Raji (cell line): ENCODE results near the gene PLVAP.

ENCODE experiments used
- POLR2A ChIP-seq: IDR thresholded peaks from 2 replicates; pipeline ENCODE4 v1.6.1; 2011; ENCODE audit warnings: low read depth, low read length, control low read depth; ENCODE audit not compliant: insufficient read depth

PLVAP gene

DNA sequence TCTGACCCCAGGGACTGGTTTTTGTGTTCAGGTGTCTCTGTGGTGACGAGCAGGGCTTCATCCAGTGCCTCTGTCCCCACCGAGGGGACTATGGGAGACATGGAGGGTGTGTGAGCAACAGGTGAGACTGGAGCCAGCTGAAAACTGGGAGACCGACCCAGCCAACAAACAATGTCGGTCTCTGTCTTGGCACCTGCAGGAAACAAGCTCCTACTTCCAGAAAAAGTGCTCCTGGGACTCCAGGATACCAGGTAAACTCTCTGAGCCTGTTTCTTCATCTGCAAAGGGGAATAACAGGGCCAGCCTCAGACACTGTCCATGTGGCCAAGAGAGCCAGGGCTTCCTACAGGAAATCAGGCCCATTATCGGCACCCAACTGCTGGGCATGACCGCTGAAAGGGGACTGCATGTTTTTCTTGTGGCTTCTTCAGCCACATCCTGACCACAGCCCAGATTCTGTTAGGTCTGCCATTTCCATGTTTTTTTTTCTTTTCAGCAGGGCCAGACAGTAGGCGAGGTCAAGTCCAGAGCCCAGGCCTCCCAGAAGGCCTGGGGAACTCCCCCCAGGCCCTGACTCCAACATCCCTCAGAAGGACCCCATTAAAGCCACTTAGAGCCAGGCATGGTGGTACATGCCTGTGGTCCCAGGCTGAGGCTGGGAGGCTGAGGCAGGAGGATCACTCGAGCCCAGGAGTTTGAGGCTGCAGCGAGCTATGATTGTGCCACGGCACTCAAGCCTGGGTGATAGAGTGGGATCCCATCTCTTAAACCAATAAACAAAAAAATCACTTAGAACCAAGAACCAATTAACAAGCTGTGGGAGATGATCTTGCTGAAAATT lies 29.1 kb upstream of the PLVAP start:
- TF ChIP-seq POLR2A, result 0 out of 2 replicates have a peak, but pooled peaks have one; percentile 34

DNA sequence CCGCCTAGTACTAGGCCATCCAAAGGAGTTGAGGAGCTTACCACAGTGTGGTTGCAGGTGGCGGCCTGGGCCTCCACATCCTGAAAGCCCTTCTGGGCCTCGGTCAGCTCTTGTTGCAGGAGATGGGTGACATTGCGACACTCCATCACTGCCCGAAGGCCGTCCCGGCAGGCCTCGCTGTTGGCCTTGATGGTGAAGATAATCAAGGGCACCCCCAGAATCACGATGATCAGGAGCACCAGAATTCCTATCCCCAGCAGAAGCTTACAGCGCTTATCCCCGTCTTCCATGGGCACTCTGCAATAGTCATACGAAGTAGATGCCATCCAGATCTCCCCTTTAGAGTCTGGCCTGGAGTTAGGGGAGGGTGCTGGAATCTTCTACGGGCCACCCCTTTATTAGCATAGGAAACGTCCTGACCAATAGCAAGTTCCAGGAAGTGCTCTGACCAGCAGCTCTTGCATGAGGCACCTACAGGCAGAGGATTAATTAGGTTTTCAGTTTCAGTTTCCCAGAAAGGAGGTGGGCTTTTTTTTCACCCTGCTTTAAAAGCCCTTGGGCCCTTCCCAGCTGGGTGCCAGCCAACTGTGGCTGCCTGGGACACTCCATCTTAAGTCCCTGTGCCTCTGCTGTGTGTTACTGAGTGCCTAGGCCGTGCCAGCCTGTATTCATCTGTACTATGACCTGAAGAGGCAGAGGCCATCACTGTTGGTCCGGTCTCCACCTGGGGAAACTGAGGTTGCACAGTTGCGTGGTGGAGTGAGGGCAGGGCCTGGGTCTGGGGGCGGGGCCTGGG lies 28.3 kb upstream of the PLVAP start, which contains the start of gene BST2:
BST2 (minus strand) TSS at position 381 of the 796 bp plus-strand sequence; CDS start at position 326, 55 bp downstream.
- peak; percentile 65 for TF ChIP-seq POLR2A

DNA sequence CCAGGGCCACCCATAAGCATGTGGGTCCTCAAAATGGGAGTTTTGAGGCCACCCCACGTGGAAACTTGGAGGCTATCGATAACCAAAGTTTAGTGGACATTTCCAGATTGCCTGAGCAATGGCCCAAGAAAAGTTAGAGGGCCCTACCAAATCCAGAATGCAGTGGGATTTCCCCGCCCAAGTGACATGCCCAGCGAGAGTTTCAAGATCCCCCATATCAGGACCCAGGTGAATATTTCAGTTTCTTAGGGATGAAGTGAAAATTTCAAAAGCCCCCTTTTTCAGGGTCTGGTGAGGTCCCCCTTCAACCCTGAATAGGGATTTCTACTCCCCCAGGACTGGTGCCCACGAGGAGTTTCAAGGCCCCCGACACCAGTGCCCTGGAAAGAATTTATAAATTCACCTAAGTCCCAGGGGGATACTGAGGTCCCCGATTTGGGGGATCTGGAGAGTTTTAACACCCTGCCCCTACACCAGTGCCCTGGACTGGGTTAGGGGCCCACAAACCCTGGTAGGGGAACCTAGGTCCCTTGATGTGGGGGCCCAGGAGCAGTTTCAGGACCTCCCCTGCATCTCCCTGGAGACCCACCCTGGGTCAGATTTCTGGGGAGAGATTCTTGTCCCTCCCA lies 27.6 kb upstream of the PLVAP start:
- no peak for TF ChIP-seq POLR2A

DNA sequence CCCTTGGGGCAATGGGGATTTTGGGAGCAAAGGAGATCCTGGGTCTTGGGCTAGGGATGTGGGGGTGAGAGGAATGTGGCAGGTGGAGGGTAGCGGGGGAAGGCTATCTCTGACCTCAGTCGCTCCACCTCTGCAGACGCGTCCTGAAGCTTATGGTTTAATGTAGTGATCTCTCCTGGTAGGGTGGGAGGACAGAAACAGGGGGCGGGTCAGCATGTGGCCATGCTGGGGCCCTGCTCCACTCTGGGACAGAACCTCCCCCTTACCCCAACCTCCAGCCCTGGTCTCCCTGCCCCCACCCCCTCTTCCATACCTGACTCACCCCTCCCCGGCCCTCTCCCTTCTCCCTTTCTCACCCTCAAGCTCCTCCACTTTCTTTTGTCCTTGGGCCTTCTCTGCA lies 26.9 kb upstream of the PLVAP start:
- no peak for TF ChIP-seq POLR2A

DNA sequence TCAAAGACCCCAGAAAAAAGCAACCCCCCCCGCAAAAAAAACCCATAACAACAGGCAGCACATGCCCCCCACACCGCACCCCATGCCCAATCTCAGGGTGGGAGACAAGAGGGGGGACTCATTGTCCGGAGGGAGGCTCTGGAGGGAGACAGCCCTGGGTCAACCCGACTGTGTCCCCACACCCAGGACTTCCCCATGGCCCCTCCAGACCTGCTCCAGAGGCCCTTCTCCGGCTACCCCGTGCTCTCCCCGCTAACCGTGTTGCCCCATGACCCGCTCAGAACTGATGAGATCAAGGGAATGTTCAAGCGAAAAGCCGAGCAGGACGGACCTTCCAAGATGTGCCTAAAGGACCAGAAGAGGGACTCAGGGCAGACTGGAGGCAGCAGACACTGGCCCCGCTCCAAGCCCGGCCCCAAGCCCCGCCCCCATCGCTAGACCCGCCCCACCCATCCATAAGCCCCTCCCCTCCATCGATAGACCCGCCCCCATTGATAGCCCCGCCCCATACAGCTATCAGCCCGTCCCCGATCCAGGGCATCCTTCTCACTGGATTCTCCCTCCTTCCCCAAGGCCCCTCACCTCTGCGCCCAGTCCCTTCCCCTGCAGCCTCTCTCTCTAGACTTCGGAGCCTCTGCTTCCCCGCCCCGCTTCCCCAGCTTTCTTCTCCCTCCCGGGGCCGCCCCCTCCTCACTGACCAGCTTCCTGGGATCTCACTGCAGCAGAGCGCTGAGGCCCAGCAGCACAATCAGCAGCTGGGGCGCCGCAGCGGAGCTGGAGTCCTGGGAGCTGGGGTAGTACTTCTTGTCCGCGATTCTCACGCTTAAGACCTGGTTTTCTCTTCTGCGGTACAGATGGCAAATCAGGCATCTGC lies 26.1 kb upstream of the PLVAP start:
- no peak for TF ChIP-seq POLR2A

DNA sequence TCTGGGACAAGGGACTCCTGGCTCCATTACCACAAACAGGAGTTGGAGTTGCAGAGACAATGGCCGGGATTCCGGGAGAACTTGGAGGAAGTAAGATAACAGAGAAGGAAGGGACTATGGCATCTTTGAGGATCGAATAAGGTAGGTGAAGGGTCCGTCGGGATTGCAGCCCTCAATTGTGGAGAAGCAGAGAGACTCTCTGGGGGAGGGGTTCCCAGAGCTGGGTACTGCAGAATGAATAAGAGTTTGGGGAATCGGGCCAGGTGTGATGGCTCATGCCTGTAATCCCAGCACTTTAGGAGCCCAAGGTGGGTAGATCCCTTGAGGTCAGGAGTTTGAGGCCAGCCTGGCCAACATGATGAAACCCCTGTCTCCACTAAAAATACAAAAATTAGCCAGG lies 24.5 kb upstream of the PLVAP start:
- no peak for TF ChIP-seq POLR2A

DNA sequence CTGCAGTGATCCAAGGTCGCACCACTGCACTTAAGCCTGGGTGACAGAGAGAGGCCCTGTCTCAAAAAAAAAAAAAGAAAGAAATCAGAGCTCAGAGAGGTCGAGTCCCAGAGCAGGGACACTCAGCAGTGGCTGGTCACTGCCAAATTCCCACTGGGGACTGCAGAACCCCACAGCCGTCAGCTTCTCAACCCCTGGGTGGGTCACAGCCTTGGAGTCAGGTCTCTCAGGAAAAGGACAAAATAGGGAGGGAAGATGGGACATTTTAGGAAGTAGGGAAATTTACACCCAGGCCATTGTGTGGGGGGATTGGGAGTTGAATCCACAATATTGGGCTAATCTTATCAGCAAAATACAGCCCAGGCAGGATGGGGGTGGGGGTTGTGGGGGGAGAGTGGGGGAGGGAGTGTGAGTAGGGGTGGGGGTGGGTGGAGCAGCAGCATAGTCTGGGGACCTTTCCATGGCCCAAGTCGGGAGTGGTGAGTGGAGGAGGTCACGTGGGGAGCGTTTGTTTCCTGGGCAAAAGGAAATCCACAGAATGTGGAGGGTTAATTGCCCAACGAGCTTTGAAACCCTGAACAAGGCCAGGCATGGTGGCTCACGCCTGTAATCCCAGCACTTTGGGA lies 21.9 kb upstream of the PLVAP start:
- no peak for TF ChIP-seq POLR2A

DNA sequence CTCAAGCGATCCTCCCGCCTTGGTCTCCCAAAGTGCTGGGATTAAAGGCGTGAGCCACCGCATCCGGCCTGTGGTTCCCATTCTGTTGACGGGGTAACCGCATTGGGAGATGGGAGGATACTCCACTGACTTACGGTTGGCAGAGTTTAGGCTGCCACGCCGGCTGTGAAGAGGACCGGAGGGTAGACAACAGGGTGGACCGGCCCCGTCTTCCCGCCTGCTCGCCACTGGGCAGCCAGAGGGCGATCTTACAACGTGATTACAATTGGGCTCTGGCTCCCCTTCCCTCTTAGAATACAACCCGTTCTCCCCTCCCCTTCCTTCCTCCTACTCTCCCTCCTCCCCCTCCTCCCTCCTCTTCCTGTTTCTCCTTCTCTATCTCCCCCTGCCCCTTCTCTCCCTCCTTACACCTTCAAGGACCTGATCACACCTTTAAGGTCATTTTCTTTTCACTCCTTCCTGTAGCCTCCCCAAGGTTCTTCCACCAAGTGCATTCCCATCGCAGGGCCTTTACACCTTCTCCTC lies 17.8 kb upstream of the PLVAP start:
- TF ChIP-seq POLR2A, result no peak

DNA sequence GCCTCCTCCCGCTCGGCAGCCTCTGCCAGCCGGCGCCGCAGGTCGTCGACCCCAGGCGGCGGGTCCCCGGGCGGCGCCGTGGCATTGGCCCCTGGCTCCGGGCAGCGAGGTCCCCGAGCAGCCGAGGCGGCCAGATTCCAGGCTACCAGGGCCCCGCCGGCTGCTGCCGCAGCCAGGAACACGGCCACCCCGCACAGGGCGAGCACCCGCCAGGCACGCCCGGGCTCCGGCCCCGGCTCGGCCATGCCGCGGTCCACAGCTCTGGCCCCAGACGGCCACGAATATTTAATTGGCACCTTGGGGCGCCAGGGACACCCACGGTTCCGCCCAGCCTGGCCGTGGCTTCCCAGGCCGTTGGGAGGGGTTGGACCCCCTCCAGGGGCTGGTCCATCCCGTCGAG lies 16.8 kb upstream of the PLVAP start, which contains the start of gene CCDC194:
CCDC194 (minus strand) TSS at position 283 of the 400 bp plus-strand sequence; CDS start at position 245, 38 bp downstream.
- no peak for TF ChIP-seq POLR2A

DNA sequence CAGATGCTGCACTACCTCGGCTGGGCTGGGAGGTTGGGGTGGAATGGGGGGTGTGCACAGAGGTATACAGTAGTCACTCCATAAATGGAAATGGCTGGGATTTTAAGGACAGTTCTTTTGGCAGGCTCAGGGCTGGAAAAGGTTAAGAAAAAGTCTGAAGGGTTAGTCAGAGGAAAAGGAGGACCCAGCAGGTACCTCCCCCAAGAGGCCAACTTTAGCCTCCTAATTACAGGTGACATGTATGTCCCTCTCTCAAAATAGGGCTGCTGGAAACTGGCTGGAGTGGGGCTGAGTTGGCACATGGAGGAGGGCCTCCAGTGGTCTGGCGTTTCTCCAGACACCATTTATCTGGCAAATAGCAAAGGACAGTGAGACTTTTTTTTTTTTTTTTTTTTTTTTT lies 15.9 kb upstream of the PLVAP start:
- TF ChIP-seq POLR2A, result no peak

DNA sequence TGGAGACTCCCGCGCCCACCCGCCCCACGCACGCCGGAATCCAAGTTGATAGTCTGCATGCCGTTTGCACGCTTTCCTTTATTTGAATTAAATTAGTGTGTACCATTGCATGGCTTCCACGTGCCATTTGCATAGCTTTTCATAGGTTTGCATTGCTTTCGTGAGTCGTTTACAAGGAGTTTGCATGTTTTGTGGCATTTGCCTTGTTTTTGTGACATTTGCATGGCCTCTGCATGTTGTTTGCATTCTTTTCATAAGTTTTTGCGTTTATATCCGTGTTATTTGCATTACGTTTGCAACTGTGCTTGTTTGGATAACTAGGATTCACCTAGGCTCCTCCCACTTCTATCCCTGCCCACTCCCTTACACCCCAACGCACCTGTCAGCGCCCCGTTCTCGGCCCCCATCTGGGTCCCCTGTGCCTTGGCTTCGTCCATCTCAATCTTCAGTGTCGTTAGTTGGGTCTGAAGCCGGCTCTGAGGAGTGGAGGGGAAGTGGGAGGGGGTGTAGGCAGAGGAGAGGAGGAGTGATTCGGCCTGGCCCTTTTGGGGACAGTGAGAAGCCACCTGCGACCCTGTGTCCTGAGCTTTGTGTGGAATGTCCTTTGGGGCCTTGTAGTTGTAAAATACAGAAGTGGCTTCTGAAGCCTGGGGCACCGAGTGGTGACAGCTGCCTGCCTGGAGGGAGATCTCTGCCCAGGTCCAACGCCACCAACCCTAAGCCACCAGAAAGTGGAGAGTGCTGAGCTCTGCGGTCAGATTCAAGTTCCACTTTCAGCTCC lies 14.4 kb upstream of the PLVAP start:
- peak; percentile 21; the same call in 1 of the 2 replicates for TF ChIP-seq POLR2A

DNA sequence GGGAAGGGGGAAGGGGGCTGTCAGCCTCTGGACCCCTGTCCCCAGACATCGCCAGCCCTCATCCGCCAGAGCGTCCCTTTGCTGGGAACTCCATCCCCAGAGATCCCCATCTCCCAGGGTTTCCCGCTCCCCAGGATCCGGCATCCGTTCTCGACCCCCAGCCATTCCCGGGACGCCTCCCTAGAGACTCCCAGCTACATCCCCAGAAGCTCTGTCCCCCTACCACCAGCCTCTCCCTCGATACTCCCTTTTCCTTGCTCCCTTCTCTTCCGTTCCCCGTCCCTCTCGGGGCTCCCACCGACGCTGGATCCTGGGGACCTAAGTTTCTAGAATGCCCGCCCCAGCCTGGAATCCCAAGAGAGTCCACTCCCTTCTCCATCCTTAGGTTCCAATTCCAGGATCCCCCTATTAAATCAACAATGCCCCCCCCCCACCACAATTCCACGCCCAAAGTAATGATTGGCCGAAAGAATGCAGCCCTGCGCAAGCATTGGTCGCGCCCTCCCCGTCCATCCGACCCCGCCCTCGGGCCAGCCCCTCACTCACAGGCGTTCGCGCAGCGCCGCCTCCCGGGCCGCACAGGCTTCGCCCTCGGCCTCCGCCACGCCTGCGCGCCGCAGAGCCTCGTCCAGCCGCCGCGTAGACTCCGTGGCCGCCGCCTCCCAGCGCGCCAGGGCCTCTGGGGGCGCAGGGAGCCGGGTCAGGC lies 13.7 kb upstream of the PLVAP start:
- no peak; the same call in 1 of the 2 replicates for TF ChIP-seq POLR2A
